ENCODE measurements around the gene PSKH1. TPM values are rescaled to one million over a fixed set of nuclear protein-coding genes. Genes with fewer than 3 reads are reported as not detected.
"Not testable (repeated sequence)": the region's sequence is repeated elsewhere in the genome, so short reads cannot be mapped to it uniquely, and the experiment has no call there.

PSKH1 gene
- total and polyA plus RNA-seq, 10 donors: 5.0 to 31.3 (median 20.5) TPM

GRCh38 chr16:67910158-67910557, 17.1 kb downstream of the PSKH1 start:
- WGBS, 5 donors: 38 to 66% (median 53%) methylated on average over 2 of the region's 2 CpGs
- DNase-seq: no peak
- Histone ChIP-seq H3K27me3 (replicated peaks in 1 of 7) (no peaks in the 10 kb centered on the region), H3K27ac (no peak overlapping the region), H3K4me3 (no peak overlapping the region), H3K4me1 (peaks cover 0 to 17% (median 0%) of the 10 kb centered on the region in 6 donors), H3K36me3 (peaks cover 0 to 78% (median 25%) of the 10 kb centered on the region in 6 donors), H3K9me3 (no peaks in the 10 kb centered on the region)
- TF ChIP-seq CTCF (IDR thresholded peaks at IDR 0.05 in 8 of 11, conservative IDR thresholded peaks at IDR 0.05 in 3 of 11) (no peak), POLR2AphosphoS5 (IDR thresholded peaks at IDR 0.05) (no peak), POLR2A (IDR thresholded peaks at IDR 0.05) (no peak)
- intact Hi-C loops (cut with DNase I; ENCODE audit: low total_unique reads): no loop called here

- H3K4me3 ChIP-seq: no peak overlapping the region
- DNase-seq: no peak
- no peaks in the 10 kb centered on the region for H3K9me3 ChIP-seq
- no peaks in the 10 kb centered on the region for H3K27me3 ChIP-seq (replicated peaks in 1 of 7)
- WGBS, 5 donors: 77 to 86% (median 85%) methylated on average over 7 of the region's 7 CpGs
- H3K4me1 ChIP-seq: peaks cover 0 to 40% (median 10%) of the 10 kb centered on the region in 6 donors
- H3K27ac ChIP-seq: no peak overlapping the region
- TF ChIP-seq POLR2A (IDR thresholded peaks at IDR 0.05) (no peak), POLR2AphosphoS5 (IDR thresholded peaks at IDR 0.05) (no peak), CTCF (IDR thresholded peaks at IDR 0.05 in 8 of 11, conservative IDR thresholded peaks at IDR 0.05 in 3 of 11) (no peak)
- H3K36me3 ChIP-seq: peaks cover 0 to 100% (median 20%) of the 10 kb centered on the region in 6 donors
- intact Hi-C loops (cut with DNase I; ENCODE audit: low total_unique reads): no loop called here
Measured at GRCh38 chr16:67914758-67915495, 21.9 kb downstream of the PSKH1 start.

GRCh38 chr16:67915496-67915769, 22.4 kb downstream of the PSKH1 start:
- H3K9me3 ChIP-seq; DNase-seq; H3K27ac ChIP-seq; intact Hi-C loops (cut with DNase I; ENCODE audit: low total_unique reads); H3K27me3 ChIP-seq (replicated peaks in 1 of 7); H3K4me3 ChIP-seq: not testable (repeated sequence)
- Histone ChIP-seq H3K4me1 (peaks cover 0 to 35% (median 8%) of the 10 kb centered on the region in 6 donors), H3K36me3 (peaks cover 0 to 100% (median 16%) of the 10 kb centered on the region in 6 donors)
- WGBS, 5 donors: 76 to 92% (median 88%) methylated on average over 1 to 2 of the region's 2 CpGs

- TF ChIP-seq CTCF (IDR thresholded peaks at IDR 0.05 in 8 of 11, conservative IDR thresholded peaks at IDR 0.05 in 3 of 11) (no peak), POLR2A (IDR thresholded peaks at IDR 0.05) (no peak), POLR2AphosphoS5 (IDR thresholded peaks at IDR 0.05) (no peak)
- intact Hi-C loops (cut with DNase I; ENCODE audit: low total_unique reads): no loop called here
- H3K36me3 ChIP-seq: peaks cover 0 to 98% (median 12%) of the 10 kb centered on the region in 6 donors
- H3K4me3 ChIP-seq: no peak overlapping the region
- H3K4me1 ChIP-seq: peaks cover 0 to 29% (median 8%) of the 10 kb centered on the region in 6 donors
- H3K9me3 ChIP-seq: no peaks in the 10 kb centered on the region
- no peak overlapping the region for H3K27ac ChIP-seq
- DNase-seq: no peak
- H3K27me3 ChIP-seq (replicated peaks in 1 of 7): no peaks in the 10 kb centered on the region
- 81 to 90% (median 82%) methylated on average over 7 of the region's 7 CpGs for WGBS, 5 donors
Measured at GRCh38 chr16:67915831-67916723, 23.0 kb downstream of the PSKH1 start.
